A673 (cell line): ENCODE measurements around the gene MEX3D. TPM values are rescaled to one million over a fixed set of nuclear protein-coding genes. Genes with fewer than 3 reads are reported as not detected.
A peak's percentile ranks its signal among the peaks of the same experiment; 100 is the strongest.

Experiments used
- BruUV-seq: library from RNA; stranded (reverse); fragments of 400-500 nt; replicated peaks from 2 replicates; lab custom pipeline; 2021; lab: Mats Ljungman, UMichigan
- CTCF ChIA-PET: fragments of 300-600 bp; sonication (Branson Sonifier 250); formaldehyde crosslinking; loops from one replicate; lab custom pipeline; 2022; ENCODE audit warnings: antibody characterized with exemption; lab: Charles Lee
- POLR2A ChIA-PET: fragments of 300-600 bp; sonication (Branson Sonifier 250); formaldehyde crosslinking; loops from one replicate; lab custom pipeline; 2022; ENCODE audit warnings: antibody characterized with exemption; ENCODE audit not compliant: low non-redundant PET; lab: Charles Lee
- DNase-seq: peaks from one replicate; pipeline ENCODE4 v3.0.0-alpha.2; 2015; ENCODE audit warnings: low spot score
- H3K27ac ChIP-seq: fragments of 200-600 bp; sonication (generic); 2 replicates; pipeline ENCODE4 v1.5.1; 2016; ENCODE audit warnings: mixed run types, low read depth, mild to moderate bottlenecking, mixed read lengths, antibody characterized with exemption, low read length; ENCODE audit not compliant: poor library complexity, severe bottlenecking
- H3K27me3 ChIP-seq: fragments of 200-600 bp; sonication (generic); replicated peaks from 2 replicates; pipeline ENCODE4 v1.6.1; 2017; ENCODE audit warnings: mixed run types, low read depth, mild to moderate bottlenecking, mixed read lengths, antibody characterized with exemption, low read length; ENCODE audit not compliant: insufficient read depth, poor library complexity
- H3K36me3 ChIP-seq: fragments of 200-600 bp; sonication (generic); 2 replicates; pipeline ENCODE4 v1.6.1; 2016; ENCODE audit warnings: mixed run types, mild to moderate bottlenecking, mixed read lengths, antibody characterized with exemption, low read length; ENCODE audit not compliant: insufficient read depth, poor library complexity, severe bottlenecking
- H3K4me1 ChIP-seq: fragments of 200-600 bp; sonication (generic); 2 replicates; pipeline ENCODE4 v1.6.1; 2017; ENCODE audit warnings: mixed run types, mild to moderate bottlenecking, mixed read lengths, antibody characterized with exemption, low read length; ENCODE audit not compliant: insufficient read depth, poor library complexity, severe bottlenecking
- H3K4me3 ChIP-seq: fragments of 200-600 bp; sonication (generic); 2 replicates; pipeline ENCODE4 v1.5.1; 2016; ENCODE audit warnings: low read depth, mixed run types, mild to moderate bottlenecking, mixed read lengths, low read length; ENCODE audit not compliant: poor library complexity, severe bottlenecking
- H3K9me3 ChIP-seq: fragments of 200-600 bp; sonication (generic); 2 replicates; pipeline ENCODE4 v1.6.1; 2016; ENCODE audit warnings: mixed run types, low read depth, mild to moderate bottlenecking, mixed read lengths, antibody characterized with exemption, low read length; ENCODE audit not compliant: poor library complexity, severe bottlenecking
- CTCF ChIP-seq: fragments of 300-800, 200-600 bp; sonication (generic); conservative IDR thresholded peaks from 2 replicates; pipeline ENCODE4 v1.5.1; 2017; ENCODE audit warnings: low read depth, mild to moderate bottlenecking, antibody characterized with exemption, low read length, moderate library complexity, mixed read lengths
- EZH2 ChIP-seq: fragments of 200-600 bp; sonication (generic); IDR thresholded peaks from 2 replicates; pipeline ENCODE4 v1.6.1; 2017; ENCODE audit warnings: borderline replicate concordance, low read depth, mild to moderate bottlenecking, mixed read lengths, antibody characterized with exemption, low read length; ENCODE audit not compliant: poor library complexity, severe bottlenecking
- intact Hi-C: fragments of 100-400 bp; cut with micrococcal nuclease; formaldehyde crosslinking; loops from one replicate; pipeline ENCODE4 v1.10.0; 2022; ENCODE audit not compliant: unreplicated experiment
- total RNA-seq: library from RNA; stranded (reverse); gene quantifications from 2 replicates; pipeline ENCODE4 v1.2.3, GENCODE V29; 2021

MEX3D gene
- total RNA-seq, 1 experiment from 2014 or later = 60.0 TPM

GRCh38 chr19:1514295-1514661 lies 53.8 kb downstream of the MEX3D start:
- intact Hi-C loops = no loop called here
- no peaks in the 10 kb centered on the region for H3K9me3 ChIP-seq
- no peaks in the 10 kb centered on the region for H3K27me3 ChIP-seq
- H3K27ac ChIP-seq = no peak overlapping the region
- peaks cover 9% of the 10 kb centered on the region for H3K4me1 ChIP-seq
- no peaks in the 10 kb centered on the region for H3K36me3 ChIP-seq
- ChIA-PET CTCF (no interaction called here), POLR2A (no interaction called here)
- TF ChIP-seq CTCF = no peak
- no peak for TF ChIP-seq EZH2
- no peak for DNase-seq
- BruUV-seq = no TSS peak
- no peak overlapping the region for H3K4me3 ChIP-seq

GRCh38 chr19:1513499-1514294 lies 54.4 kb downstream of the MEX3D start:
- Histone ChIP-seq H3K27me3 (no peaks in the 10 kb centered on the region), H3K4me1 (peaks cover 9% of the 10 kb centered on the region), H3K27ac (no peak overlapping the region), H3K36me3 (no peaks in the 10 kb centered on the region), H3K9me3 (no peaks in the 10 kb centered on the region), H3K4me3 (peak overlapping the region; percentile 39)
- DNase-seq = peak; percentile 65
- POLR2A ChIA-PET = no interaction called here
- TF ChIP-seq CTCF (peak; percentile 76), EZH2 (no peak)
- CTCF ChIA-PET = no interaction called here
- intact Hi-C loops = no loop called here
- BruUV-seq = no TSS peak

- ChIA-PET CTCF (no interaction called here), POLR2A (no interaction called here)
- no peak for DNase-seq
- no peaks in the 10 kb centered on the region for H3K27me3 ChIP-seq
- no peak within 1 kb of the TSS for H3K27ac ChIP-seq
- peak within 1 kb of the TSS; percentile 39 for H3K4me3 ChIP-seq
- intact Hi-C loops = no loop called here
- H3K9me3 ChIP-seq = no peaks in the 10 kb centered on the region
- peaks cover 9% of the 10 kb centered on the region for H3K4me1 ChIP-seq
- no TSS peak for BruUV-seq
- H3K36me3 ChIP-seq = no peaks in the 10 kb centered on the region
- TF ChIP-seq EZH2 = no peak
- TF ChIP-seq CTCF = no peak
Observed at GRCh38 chr19:1512671-1513498, 55.2 kb downstream of the MEX3D start, which contains the start of gene ADAMTSL5. TSS of gene ADAMTSL5 (minus strand) at chr19:1513019. CDS start at chr19:1510943, 2,076 bp downstream.
